Measurements from ENCODE around the gene CHTF8.

DNA sequence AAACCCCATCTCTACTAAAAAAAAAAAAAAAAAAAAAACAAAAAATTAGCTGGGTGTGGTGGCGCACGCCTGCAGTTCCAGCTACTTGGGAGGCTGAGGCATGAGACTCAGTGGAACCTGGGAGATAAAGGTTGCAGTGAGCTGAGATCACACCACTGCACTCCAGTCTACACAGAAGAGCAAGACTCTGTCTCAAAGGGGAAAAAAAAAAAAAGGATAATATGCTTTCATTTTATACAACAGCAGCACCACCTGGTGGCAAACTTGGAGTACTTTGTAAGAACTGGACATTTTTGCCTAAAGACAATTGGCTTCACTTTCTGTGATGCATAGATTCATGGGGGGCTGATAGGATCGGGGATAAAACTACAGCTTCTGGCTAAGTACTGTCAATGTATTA lies 8.5 kb downstream of the CHTF8 start:
- TF ChIP-seq CTCF (IDR thresholded peaks at IDR 0.05) (no peak), POLR2A (IDR thresholded peaks at IDR 0.05) (no peak)
